Hippocampal formation (tissue), 2 donors: ENCODE results near the gene AK1.

Experiments
- DNase-seq, 2 donors: peaks; one replicate each; lab custom pipeline; 2025; lab: John Stamatoyannopoulos, UW

AK1 gene

GRCh38 chr9:127818574-127818973 is 58.9 kb downstream of the AK1 start:
- no peak for DNase-seq

- DNase-seq, result no peak
Measured at GRCh38 chr9:127817881-127818434, 59.5 kb downstream of the AK1 start.

- DNase-seq, result no peak
Measured at GRCh38 chr9:127816728-127817127, 60.7 kb downstream of the AK1 start.
